HL-60/S4 (cell line): ENCODE results near the gene ATP2A3.

Experiments used
- in situ Hi-C: fragments of 300-500 bp; cut with MboI; formaldehyde crosslinking; loops from 2 replicates; pipeline ENCODE4 v1.14.3; 2022; ENCODE audit warnings: low sequenced_read_pairs

Gene ATP2A3

DNA sequence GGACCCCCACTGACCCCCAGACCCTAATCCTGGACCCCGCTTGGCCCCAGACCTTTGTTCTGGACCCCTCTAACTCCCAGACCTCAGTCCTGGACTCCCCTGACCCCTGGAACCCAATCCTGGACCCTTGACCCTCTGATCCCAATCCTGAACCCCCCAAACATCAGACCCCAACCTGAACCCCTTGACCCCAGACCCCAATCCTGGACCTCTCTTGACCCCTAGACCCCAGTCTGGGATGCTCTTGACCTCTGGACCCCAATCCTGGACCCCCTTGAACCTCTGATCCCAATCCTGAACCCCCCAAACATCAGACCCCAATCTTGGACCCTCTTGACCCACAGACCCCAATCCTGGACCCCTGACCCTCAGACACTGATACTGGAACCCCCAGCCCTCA is 34.5 kb downstream of the ATP2A3 start:
- in situ Hi-C loops: no loop called here

DNA sequence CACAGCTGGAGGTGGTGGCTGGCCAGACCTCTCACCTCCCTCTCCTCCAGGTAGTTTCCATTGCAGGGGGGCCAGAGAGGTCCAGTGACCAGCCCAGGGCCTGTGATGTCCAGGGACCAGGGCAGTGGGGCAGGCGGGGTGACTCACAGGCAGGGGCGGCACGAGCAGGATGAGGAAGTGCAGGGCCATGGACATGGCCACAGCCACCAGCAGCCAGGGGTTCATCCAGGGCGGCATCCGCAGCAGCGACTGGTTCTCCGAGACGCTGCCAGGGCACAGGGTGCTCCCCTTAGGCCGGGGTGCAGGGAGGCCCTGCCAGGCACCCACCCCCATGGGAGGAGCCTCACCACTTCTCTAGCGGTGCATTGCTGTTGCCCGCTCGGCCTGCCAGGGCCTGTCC is 35.1 kb downstream of the ATP2A3 start:
- in situ Hi-C loops: no loop called here

DNA sequence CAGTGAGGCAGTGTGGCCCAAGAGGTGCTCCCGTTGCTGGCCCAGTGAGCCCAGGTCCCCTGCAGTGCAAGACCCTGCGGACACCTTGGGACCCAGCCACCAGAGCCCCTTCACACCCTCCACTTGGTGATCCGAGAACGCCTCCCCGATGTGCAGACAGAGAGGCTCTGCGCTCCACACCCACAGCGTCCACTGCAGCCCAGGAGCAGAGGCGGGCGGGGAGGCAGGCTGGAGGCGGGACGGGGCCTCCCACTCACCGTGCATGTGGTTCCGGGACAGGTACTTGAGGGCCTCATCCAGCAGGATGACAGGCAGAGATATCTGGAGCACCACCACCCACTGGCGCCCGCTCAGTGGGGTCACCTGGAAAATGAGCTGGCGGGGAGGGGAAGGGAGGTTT is 35.8 kb downstream of the ATP2A3 start:
- in situ Hi-C loops: no loop called here

DNA sequence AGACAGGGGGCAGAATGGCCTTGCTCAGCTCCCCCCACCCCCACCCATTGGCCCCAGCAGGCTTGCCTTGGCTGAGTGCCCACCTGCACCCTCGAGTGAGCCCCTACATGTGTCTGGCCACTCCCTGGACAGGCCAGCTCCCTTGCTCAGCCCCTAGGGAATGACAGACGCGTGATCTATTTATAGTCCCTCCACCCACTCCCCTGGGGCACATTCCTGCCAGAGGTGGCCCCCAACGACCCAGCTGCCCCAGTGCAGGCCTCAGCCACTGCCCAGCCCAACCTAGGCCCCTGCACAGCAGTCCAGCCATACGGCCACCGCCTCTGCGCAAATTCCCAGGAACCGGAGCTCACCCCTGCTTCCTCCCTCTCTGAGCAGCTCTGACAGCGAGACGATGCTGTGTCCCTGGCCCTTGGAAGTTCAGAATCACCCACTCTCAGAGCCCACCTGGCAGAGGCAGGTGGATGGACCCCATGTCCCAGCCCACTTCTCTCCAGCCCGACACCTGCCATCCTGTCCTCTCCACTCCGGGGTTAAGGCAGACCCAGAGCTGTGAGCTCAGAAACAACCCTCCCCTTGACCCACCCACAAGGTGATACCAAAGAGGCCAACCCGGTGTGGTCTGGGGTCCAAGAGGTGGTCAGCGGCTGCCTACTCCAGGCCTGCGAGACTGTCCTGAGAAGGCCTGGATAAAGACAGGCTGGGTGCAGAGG is 36.5 kb downstream of the ATP2A3 start:
- in situ Hi-C loops: no loop called here

DNA sequence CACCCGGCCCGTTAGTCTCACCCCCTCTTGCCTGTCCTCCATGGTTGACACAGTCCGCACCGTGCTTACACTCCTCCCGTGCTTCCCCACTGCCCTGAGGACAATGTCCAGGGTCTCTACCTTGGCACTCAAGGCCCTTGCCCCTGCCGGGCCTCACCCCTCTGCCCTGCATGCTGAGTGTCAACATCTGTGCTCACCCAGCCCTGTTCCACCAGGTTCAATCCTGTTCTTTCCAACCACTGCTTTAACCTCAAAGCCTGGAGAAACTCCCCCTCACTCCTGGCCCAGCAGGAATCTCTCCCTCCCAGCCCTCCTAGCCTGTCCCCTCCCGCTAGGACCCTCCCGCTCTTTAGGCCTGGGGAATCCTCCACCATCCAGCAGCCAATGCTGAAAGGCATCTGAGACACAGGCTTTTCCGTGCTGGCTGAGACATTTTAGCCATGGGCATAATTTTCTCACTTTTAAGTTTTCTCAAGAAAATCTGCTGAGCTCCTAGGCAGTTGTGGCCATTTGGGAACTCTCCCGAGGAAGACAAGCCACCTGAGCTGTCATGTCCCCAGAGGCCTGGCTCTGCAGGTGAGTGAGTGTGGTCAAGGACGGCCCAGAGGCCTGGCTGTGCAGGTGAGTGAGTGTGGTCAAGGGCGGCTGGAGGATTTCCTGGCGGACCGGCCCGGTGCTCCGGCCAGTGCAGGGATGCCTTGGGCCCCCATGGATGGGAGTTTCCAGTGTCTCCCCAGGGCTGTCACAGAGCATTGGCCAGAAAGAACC is 37.2 kb downstream of the ATP2A3 start:
- in situ Hi-C loops: no loop called here

DNA sequence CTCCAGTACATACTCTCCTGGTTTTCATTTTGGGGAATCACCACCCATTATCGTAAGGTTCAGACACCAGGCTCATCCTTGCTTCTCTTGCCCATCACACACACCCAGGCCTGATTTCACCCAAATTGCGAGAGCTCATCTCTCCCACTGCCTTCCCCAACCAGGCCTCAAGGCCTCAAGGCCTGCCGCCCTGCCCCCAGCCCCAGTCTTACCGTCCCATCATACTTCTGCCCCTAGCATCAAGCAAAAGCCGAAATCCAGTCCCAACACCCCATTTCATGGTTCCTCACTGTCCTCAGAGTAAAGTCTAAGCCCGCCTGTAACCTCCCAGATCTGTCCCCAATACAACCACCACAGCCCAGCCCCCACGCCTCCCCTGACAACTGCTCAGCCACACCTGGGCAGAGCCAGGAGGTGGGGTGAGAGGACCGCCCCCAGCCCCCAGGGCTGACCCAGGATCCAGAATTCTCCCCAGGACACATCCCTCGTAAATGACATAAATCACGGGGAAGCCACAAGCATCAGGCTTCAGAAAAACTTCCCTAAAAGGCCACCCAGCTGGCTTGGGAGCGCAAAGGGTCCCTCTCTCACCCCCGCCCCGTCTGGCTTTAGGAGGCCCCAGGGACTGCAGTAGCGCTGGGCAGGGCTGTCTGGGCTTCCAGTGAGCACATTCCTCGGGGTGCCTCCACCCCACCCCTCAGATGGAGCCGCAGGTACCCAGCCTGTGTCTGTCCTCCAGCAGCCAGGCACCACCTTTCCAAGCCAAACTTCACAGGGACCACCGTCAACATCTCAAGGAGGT is 38.4 kb downstream of the ATP2A3 start:
- in situ Hi-C loops: no loop called here

DNA sequence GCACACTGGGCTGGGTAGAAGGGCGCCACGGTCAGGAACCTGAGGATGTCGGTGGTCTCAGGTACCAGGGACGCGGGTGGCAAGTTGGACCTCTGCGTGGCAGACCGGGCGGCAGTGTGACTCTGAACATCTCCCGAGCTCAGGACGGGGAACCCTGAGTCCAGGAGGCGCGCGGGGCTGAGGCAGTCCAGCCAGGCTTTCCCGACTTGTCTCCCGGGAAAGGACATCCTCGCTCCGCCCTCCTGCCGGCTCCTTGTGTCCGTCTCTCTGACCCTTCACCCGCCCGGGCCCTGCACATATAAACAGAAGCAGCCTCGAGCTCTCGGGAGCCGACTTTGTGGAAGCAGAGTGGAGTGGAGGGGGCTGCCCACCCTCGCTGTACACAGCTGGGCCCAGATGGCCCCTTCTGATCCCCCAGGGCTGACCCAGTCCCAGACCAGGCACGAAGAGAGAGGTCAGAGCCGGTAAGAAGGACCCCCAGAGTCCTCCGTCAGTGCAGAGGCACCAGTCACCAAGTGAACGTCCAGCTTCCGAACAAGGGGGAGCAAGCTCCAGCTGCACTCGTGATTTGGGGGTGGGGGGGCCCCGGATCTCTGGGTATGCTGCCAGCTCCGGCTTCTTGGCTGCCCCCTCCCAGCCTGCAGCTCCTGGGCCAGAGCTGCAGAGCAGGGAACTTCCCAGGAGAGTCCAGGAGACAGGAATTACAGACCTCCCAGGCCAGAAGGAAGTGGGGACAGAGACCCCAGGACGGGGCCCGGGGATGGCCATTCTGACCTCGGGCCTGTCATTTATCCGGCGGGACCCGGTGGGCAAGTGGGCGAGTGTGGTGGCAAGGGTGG is 39.5 kb downstream of the ATP2A3 start:
- in situ Hi-C loops: no loop called here

DNA sequence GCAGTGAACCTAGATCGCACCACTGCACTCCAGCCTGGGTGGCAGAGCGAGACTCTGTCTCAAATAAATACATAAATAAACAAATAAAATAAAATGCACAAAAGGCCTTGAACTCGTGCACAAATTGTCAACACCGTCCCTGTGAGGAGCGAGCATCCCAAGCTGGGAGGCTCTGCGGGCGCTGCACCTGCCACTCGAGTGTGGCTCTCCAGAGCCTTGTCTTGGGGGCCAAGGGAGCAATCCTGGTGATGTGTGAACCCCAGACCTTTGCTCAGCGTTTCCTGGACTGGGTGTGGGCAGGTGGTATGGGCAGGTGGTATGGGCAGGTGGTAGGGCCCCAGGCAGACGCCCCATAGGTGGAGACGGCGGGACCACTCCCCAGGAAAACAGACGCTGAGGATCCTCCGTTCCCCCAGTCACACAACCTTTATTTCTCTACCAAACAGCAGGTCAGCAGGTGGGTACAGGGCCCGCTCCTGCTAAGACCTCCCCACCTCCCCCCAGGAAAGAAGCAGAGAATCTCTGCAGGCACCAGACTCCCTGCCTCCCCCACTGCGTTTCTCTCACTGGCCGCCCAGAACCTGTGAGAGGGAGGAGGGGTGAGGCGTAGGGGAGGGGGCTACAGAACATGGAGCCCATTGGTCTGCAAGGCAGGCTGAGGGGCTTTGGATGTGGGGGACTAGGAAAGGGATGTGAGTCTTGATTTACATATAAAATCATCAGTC is 40.6 kb downstream of the ATP2A3 start:
- in situ Hi-C loops: no loop called here

DNA sequence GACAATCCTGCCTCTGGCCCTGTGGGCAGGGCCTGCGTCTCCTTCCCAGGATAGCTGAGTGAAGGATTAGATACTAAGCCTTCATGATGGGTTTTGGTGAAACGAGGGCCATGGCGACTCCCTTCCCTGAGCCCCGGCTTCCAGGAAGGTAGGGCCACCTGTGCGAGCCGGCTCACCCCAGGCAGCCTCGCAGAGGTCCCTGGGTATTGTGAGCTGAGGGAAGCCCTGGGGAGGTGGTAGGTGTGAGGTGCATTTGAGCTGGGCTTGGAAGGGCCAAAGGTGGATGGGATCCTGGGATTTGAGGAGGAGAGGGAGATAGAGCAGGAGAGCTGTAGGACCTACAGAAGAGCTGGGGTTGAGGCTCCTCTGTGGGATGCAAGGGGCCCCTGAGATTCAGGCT is 41.5 kb downstream of the ATP2A3 start:
- in situ Hi-C loops: no loop called here

DNA sequence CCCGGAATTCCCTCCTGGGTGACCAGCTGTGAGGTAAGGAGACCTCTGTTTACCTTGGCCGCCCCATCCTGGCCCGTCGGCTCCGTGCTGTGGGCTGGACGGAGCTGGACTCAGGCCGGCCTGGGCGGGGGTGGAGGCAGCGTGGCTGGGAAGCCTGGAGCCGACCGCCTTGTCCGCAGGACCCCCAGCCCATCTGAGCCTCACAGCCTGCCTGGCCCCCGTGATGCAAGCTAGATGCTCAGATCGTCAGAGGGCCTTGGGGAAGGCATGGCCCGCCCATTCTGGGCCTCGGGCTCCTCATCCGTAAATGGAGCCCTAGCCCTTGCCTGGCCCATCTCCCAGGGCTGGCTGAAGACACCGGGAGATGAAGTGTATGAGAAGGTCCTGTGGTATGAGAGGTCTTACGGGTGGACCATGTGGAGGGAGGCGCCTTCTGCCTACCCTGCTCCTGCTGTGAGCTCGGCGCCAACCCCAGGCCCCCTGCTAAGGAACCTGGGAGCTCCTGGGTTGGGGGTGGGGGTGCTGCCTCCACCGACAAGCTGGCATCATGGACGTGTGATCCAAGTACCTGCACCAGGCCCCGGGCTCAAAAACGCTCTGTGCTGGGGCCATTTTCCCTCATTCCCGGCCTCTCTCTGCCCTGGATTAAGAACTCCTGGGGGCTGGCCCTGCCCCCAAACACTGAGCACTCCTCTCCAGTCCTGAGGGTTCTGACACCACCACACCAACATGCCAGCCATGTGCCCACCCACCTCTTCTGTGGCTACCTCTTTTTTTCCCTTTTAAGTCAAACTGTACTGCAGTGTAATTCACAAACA is 42.5 kb downstream of the ATP2A3 start:
- in situ Hi-C loops: no loop called here

DNA sequence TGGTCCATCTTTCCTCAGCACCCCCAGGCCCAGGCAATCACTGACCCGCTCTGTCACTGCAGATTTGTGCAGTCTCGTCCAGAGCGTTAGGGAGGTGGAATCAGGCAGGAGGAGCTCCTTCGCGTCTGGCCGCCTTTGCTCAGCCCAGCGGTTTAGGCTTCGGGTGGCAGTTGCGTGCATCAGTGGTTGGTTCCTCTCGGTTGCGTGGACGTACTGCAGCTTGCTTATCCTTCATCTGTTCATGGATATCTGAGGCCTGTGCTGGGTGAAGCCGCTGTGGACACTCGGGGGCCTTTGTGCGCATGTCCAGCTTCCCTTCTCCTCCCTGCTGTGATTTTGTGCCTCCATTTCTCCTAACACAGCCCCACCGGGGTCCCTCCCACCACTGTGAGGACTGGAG is 43.2 kb downstream of the ATP2A3 start:
- in situ Hi-C loops: no loop called here

DNA sequence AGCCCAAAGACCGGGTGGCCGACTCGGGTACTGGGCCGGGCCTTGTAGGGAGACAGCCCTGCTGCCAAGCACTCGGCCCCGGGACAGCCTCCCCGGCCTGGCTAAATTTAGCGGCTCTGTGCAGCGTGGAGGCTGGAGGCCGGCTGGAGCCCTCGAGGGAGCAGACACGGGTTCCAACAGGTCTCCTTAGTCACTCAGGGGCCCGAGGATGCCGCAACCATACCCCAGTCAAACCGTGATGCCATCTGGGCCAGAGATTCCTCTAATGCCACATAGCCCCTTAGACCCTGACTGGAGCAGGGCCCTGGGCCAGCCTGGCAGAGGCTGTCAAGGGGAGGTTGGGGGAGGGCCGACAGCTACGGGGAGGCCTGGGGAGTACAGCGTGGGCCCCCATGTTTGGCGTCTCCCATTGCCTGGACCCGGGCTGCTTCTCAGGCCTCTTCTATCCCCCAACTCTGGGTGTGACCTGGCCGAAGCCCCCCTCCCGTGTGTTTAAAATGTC is 45.1 kb downstream of the ATP2A3 start:
- in situ Hi-C loops: no loop called here

DNA sequence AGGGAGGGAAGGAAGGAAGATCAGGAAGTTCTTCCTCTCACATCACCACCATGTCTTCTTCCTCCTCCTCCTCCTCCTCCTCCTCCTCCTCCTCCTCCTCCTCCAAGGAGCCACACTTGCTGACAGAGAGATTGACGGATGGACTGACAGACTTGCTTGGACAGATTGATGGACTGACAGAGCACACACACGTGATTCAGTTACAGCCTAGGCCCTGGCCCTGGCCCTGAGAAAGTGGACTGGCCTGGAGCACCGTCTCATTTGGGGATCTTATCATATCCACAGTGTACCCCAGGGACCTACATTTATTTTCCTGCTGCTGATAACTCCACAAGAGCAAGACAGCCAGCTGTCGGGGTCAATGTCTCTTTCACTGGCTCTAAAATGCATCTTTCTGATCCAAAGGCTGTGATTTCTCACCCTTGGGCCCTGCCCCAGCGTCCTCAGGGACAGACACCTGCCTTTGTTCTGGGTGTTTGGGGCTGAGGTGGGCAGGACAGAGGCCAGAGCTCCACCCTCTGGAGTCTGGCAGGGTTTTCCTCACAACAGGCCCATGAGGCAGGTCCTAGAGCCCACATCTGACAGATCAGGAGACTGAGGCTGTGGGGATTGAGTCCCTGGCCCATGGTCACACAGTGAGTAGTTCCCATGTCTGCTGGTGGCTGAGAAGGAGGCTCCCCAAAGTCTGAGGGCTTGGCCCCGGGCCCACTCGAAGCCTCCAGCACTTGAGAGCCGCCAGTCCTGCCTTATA is 45.7 kb downstream of the ATP2A3 start:
- in situ Hi-C loops: no loop called here

DNA sequence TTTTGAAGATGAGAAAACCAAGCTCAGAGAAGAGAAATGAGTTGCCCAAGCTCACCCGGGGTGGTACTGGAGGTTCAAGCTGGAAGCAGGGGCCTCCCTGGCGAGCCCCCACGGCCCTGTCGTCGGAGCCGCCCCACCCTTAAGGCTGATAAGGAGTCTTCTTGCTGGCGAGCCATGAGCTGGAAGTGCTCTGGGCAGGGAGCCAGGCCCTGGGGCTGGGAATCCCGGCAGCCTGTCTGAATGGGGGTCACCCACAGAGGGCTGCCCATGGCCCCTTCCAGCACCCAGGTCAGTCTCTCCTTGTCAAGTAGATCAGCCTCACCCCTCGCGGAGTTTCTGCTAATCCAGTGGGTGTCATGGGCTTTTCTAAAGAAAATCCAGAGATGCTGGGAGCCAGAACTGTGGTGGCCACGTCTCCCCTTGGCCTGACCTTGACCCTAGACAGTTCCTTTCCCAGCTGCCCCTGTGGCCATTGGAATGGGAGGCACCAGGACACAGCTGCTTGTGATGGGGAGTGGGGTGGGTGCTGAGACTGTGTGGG is 46.8 kb downstream of the ATP2A3 start:
- in situ Hi-C loops: no loop called here

DNA sequence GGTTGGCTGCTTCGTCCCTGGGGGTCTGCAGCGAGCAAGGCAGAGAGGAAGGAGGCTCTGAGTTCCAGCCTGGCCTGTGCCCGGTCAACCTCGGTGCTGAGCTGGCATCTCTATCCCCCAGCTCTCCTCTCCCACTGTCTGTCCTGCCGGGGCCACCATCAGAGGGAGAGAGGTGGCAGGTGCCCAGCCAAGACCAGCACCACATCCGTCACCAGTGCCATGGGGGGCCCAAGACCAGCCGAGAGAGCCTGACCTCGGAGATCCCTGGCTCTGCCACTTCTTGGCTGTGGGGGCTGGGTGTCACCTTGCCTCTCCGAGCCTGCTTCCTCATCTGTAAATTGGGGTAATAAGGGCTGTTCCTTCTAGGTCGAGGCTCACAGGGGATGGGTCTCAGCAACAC is 47.4 kb downstream of the ATP2A3 start:
- in situ Hi-C loops: no loop called here

DNA sequence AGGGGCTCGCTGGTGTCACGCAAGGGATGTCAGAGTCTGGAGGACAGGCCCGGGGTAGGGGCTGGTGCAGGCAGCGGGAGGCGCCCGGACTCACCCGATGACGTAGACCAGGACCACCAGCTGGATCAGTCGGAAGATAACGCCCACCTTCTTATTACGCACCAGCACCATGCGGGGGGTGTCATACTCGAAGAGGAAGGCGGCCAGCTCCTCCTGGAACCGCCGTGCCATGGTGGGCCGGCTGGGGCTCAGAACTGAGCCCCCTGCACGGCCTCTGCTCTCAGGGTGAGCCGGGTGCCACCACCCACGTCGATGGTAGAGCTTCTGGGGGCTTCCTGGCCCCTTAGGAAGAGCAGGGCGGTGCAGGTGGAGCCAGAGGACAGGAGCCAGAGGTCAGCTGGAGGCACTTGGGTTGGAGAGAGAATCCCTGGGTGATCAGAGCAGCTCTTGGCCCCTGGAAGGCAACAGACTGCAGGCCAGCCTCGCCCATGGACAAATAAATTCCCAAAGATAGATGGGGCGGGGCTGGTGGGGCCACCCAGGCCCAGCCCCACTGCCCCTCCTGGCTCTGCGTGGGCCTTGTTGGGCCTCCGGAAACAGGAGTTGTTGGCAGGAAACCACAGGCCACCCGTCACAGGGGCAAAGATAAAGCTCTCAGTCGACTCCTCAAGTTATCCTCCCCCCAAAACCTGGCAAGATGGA is 48.1 kb downstream of the ATP2A3 start, which contains the start of gene P2RX1:
Gene P2RX1, minus strand, starts transcription at position 471 of the 702 bp plus-strand sequence. Its CDS starts 240 bp downstream, at position 231.
- in situ Hi-C loops: no loop called here

DNA sequence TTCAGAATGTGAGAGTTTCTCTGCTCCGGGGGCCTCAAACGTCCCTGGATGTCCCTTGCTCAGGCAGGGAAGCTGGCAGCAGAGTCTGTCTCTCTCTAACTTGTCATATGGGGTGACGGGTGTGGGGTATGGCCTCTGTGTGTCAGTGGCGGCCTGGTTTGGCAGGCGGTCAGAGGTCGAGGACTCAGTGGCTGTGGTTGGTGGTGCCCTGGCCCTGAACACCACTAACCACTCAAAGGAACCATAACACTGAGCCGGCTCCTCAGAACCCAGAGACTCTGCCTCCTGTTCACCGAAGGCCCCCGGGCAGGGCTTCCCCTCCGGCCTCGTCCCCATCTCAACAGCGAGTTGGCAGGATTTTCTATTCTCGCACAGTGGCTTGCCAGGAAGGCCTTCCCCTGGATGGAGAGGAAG is 48.6 kb downstream of the ATP2A3 start:
- in situ Hi-C loops: no loop called here

DNA sequence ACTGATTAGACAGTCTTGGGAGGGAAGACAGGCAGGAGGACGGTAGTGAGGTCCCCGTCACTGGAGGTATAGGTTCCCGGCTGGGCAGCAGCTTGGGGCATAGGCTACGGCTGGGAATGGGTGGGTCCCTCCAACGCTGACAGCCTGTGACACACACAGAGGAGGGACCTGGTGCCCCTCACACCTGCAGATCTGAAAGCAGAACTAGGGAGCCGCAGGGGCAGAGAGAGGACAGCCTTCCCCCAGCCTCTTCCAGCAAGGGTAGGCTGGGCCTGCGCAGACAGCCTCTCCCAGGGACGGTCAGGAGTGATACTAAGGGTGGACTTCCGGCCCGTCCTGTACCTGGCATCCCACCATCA is 49.9 kb downstream of the ATP2A3 start:
- in situ Hi-C loops: no loop called here
